GM12864 (cell line): ENCODE results near the gene LRRC71.

Experiments
- DNase-seq: peaks from one replicate; pipeline ENCODE4 v3.0.0-alpha.2; 2011; ENCODE audit warnings: low read depth
- H3K4me3 ChIP-seq: 2 replicates; pipeline ENCODE4 v1.5.1; 2011; ENCODE audit warnings: mild to moderate bottlenecking, low read depth, low read length, control low read depth
- TF ChIP-seq, protein P1 (sequence below): IDR thresholded peaks from 2 replicates; pipeline ENCODE4 v1.5.1; 2011; ENCODE audit warnings: low read depth, mild to moderate bottlenecking, moderate library complexity, low read length, control low read depth, inconsistent platforms; ENCODE audit errors: missing control alignments

LRRC71 gene

DNA sequence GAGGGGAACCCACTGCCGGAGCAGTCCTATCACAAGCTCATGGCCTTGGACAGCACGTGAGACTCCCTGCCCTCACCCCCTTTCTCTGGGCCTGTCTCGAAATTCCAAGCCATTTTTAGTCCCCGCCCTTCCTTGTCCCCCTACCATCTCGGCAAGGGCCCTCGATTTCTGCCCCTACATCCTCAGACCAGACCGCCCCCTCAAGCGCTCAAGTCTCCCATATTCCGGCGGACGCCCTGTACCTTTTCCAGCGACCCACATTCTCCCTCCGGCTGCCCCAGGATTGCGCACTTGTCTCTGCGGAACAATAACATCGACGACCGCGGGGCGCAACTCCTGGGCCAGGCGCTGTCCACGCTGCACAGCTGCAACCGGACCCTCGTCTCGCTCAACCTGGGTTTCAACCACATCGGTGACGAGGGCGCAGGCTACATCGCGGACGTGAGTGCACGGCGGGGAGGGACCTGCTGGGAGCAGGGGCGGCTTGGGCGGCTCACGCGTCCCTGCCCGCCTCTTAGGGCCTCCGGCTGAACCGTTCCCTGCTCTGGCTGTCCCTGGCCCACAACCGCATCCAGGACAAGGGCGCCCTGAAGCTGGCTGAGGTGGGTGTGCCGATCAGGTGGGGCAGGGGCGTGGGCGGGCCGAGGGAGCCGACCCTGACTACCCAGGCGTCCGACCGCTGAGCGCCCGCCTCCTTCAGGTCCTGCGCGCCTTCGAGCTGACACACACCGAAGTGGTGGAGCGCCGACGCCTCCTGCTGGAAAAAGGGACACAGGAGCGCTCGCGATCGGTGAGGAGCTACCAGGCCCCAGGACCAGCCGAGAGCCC is 7.0 kb downstream of the LRRC71 start:
- TF ChIP-seq, protein P1, sequence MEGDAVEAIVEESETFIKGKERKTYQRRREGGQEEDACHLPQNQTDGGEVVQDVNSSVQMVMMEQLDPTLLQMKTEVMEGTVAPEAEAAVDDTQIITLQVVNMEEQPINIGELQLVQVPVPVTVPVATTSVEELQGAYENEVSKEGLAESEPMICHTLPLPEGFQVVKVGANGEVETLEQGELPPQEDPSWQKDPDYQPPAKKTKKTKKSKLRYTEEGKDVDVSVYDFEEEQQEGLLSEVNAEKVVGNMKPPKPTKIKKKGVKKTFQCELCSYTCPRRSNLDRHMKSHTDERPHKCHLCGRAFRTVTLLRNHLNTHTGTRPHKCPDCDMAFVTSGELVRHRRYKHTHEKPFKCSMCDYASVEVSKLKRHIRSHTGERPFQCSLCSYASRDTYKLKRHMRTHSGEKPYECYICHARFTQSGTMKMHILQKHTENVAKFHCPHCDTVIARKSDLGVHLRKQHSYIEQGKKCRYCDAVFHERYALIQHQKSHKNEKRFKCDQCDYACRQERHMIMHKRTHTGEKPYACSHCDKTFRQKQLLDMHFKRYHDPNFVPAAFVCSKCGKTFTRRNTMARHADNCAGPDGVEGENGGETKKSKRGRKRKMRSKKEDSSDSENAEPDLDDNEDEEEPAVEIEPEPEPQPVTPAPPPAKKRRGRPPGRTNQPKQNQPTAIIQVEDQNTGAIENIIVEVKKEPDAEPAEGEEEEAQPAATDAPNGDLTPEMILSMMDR, result peak; percentile 56
- H3K4me3 ChIP-seq, result no peak overlapping the region
- DNase-seq, result no peak

DNA sequence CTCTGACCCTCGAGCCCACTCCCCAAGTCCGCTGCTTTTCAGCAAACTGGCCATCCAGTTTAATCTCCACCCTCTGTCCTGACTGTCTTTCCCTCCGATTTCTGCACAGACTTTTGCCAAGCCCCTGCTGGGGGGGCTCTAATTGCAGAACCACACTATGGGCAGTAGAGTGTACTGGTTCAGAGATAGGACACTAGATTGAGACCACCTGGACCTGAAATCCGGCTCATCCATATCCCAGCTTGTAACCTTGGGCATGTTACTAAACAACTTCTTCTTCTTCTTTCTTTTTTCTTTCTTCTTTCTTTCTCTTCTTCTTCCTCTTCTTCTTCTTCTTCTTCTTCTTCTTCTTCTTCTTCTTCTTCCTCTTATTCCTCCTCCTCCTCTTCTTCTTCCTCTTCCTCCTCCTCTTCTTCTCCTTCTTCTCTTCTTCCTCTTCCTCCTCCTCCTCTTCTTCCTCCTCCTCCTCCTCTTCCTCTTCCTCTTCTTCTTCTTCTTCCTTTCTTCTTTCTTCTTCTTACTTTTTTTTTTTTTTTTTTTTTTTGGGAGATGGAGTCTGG is 7.7 kb downstream of the LRRC71 start:
- H3K4me3 ChIP-seq, result no peak overlapping the region
- TF ChIP-seq, protein P1, result no peak
- no peak for DNase-seq

DNA sequence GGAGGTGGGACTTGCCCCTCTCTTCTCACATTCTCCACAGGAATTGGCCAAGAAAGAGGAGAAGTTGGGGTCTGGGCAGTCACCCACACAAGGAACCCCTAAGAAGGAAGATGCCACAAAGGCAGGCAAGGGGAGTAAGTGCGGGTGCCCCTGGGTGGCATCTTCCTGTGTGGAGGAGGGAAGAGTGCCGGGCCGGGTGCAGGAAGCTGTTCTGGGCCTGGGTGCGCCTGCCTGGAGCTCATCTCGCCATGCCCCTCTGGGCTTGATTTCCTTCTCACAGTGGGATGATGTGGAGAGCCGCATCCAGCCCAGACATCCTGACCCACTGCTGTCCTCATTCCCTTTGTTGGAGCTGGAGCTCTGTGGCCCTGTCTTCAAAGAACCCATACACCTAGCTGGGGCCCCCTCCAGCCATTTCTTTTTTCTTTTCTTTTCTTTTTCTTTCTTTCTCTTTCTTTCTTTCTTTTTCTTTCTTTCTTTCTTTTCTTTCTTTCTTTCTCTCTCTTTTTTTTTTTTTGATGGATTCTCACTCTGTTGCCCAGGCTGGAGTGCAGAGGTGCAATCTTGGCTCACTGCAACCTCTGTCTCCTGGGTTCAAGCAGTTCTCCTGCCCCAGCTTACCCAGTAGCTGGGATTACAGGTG is 9.3 kb downstream of the LRRC71 start:
- TF ChIP-seq, protein P1, result no peak
- no peak for DNase-seq
- H3K4me3 ChIP-seq, result no peak overlapping the region

DNA sequence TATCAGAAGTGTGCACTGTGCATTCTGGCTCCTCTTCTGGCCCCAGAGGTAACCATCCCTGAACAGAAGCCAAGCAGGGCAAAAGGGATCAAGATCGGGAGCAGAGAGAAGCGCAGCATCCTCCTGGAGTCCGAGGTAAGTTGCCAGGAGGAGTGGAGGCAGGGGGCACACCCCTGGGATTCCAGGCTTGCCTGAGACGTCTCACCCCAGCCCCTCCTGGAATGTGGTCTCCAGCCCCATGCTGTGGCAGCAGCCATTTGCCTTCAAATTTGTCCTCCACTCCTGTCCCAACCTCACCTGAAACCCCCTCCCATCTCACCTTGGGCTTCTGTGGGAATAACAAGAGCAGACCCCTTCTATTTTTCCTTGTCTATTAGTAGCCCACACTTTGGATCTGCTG is 10.1 kb downstream of the LRRC71 start:
- TF ChIP-seq, protein P1, result no peak
- H3K4me3 ChIP-seq, result no peak overlapping the region
- DNase-seq, result no peak

DNA sequence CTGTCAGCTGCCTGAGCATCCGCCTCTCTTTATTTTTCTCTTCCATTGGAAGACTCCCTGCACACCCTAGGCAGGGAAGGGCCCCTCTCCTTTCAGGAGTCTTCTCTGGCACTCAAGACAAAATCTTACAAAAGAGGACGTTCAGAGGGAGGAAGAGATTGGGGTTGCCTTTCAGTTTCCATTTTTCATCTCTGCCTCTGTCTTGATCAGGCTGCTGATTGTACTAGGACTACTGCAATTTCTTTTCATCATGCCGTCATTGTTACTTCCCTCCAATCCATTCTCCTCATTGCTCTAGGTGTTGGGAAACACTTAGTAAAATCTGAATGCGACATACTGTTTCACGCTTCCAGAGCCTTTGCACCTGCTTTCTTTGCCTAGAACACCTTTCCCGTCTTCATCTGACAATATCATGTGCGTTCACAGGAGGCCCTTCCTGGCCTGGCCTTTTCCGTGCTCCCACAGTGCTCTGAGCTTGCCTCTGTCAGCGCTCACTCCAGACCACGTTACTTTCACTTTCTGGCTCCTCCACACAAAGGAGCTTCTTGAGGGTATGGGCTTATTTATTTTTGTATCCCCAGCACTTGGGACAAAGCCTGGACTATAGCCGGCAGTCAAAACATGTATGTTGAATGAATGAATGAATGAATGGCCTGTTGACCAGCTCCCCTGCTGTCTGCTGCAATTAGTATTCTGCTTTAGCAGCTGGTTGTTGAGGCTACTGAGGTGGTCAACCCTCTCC is 10.9 kb downstream of the LRRC71 start:
- DNase-seq, result no peak
- TF ChIP-seq, protein P1, result no peak

DNA sequence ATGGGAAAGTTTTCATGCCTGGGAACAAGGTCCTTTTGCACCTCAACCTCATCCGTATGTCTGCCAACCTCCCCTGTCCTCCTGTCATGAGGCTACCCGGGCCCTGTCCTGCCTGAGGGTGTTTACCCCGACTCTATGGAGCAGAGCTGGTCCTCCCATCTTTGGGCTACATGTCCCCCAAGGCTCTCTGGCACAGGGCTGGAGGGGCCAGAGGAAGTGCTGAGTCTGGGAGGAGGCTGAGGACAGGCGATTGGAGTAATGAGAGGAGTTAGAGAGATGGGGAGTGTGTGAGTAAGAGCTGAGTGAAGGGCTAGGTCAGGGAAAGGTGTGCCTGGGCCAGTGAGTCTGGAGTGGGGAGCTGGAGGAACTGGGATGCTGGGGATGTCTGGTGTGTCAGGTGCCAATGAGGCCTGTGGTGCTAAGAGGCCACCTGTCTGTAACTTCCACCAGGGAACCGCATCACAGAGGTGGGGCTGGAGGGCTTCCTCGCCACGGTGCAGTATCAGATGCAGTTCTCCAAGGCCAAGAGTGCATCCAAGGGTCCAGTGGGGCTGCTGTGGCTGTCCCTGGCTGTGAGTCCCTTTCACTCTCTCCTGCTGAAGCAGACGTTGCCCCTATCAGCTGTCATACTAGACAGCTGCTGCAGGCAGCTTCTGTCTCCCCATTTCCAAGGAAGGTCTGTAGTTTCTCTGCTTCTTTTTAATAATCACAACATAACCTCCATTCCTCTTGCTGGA is 11.7 kb downstream of the LRRC71 start:
- DNase-seq, result no peak
- no peak overlapping the region for H3K4me3 ChIP-seq

More for the DNA sequence above, 10.9 kb downstream of the LRRC71 start:
- H3K4me3 ChIP-seq, result no peak overlapping the region

More for the DNA sequence above, 11.7 kb downstream of the LRRC71 start:
- TF ChIP-seq, protein P1, result no peak
